Measurements from ENCODE around the gene SLC35F3. TPM values are rescaled to one million over a fixed set of nuclear protein-coding genes. Genes with fewer than 3 reads are reported as not detected.

SLC35F3 gene
- polyA plus RNA-seq, 1 donor (not counting 4 experiments of a cell fraction or from before 2014, with no cell fraction given), result 13.8 TPM

DNA sequence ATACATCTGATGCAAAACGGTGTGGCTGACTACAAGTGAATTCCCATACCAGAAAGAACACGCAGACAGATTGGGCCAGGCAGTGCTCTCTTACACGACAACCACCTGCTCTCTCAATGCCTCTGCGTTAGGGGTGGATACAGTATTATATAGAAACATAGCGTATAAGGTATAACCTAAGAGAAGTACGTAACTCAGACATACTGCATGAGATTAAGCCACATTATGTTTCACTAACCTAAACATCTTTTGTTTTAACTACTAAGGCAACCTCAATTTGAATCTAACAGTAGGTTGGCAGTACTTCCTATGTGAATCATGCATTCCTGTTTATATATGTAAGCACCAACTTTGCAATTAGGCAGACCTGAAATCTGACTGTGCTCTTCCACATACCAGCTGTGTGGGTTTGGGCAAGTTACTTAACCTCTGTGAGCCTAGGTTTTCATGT, 410.6 kb downstream of the SLC35F3 start:
- no peaks in the 10 kb centered on the region for H3K79me2 ChIP-seq (ENCODE audit: control insufficient read depth, insufficient read depth, low read length)
- no peaks in the 10 kb centered on the region for H3K27me3 ChIP-seq (ENCODE audit: control insufficient read depth, extremely low read depth, insufficient read depth, low read length)
- peak overlapping the region in 1 of 3 experiments; percentile 23 for H3K4me3 ChIP-seq (ENCODE audit: control insufficient read depth in 2 of 3, extremely low read depth in 1 of 3, insufficient read depth in 2 of 3, low read depth in 1 of 3, low read length in 3 of 3)
- H3K27ac ChIP-seq (ENCODE audit: control insufficient read depth, insufficient read depth, low read length), result peak overlapping the region; percentile 86
- no peaks in the 10 kb centered on the region for H4K20me1 ChIP-seq (ENCODE audit: control insufficient read depth, extremely low read depth, insufficient read depth, low read length)
- DNase-seq (ENCODE audit: low read depth, low spot score) (peak; percentile 82), FAIRE-seq (peak; percentile 86)
- H3K4me2 ChIP-seq (ENCODE audit: control insufficient read depth, extremely low read depth, insufficient read depth, low read depth, low read length), result peak overlapping the region; percentile 74
- H3K9ac ChIP-seq (ENCODE audit: control insufficient read depth, extremely low read depth, insufficient read depth, low read length), result peak overlapping the region; percentile 45
- H3K9me1 ChIP-seq (ENCODE audit: control insufficient read depth, extremely low read depth, insufficient read depth, low read length), result no peaks in the 10 kb centered on the region
- peaks cover 50% of the 10 kb centered on the region for H3K4me1 ChIP-seq (ENCODE audit: control insufficient read depth, extremely low read depth, insufficient read depth, low read length)
- dilution Hi-C loops (cut with MboI; ENCODE audit: extremely low pct_ligation_motif_present, low sequenced_read_pairs), result no loop called here
- TF ChIP-seq EZH2 (IDR thresholded peaks at IDR 0.05; ENCODE audit: low read length) (no peak), CTCF (optimal IDR thresholded peaks at IDR 0.05 in 1 of 3, IDR thresholded peaks at IDR 0.05 in 1 of 3, conservative IDR thresholded peaks at IDR 0.05 in 1 of 3; ENCODE audit: extremely low read depth in 1 of 3, insufficient read depth in 2 of 3, low read length in 3 of 3) (no peak)
- H3K9me3 ChIP-seq (ENCODE audit: control insufficient read depth, low read depth, low read length), result no peaks in the 10 kb centered on the region
- H3K36me3 ChIP-seq (ENCODE audit: control insufficient read depth in 2 of 2, extremely low read depth in 1 of 2, insufficient read depth in 2 of 2, low read length in 2 of 2), result no peaks in the 10 kb centered on the region
- H2AFZ ChIP-seq (ENCODE audit: control insufficient read depth, low read length), result no peak overlapping the region

DNA sequence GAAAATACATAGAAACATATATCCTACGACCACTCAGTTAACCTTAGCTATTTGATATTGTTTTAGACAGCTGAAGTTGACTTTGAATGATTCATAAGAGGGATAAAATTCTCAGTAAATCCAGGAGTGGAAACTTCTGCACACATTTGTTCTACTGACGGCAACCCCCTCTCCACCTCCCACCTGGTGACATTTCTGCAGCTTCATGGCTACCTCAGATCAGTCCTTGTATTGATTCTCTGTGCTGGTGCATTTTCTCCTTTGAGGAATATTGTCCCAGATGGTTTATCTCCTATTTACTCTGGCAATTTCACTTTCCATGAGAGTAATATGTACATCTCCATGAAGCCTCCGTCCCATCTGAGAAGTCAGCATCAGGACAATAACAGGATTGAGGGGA, 411.1 kb downstream of the SLC35F3 start:
- no peaks in the 10 kb centered on the region for H3K9me1 ChIP-seq (ENCODE audit: control insufficient read depth, extremely low read depth, insufficient read depth, low read length)
- H4K20me1 ChIP-seq (ENCODE audit: control insufficient read depth, extremely low read depth, insufficient read depth, low read length), result no peaks in the 10 kb centered on the region
- no peak overlapping the region for H2AFZ ChIP-seq (ENCODE audit: control insufficient read depth, low read length)
- no peak overlapping the region for H3K4me3 ChIP-seq (ENCODE audit: control insufficient read depth in 2 of 3, extremely low read depth in 1 of 3, insufficient read depth in 2 of 3, low read depth in 1 of 3, low read length in 3 of 3)
- TF ChIP-seq CTCF (optimal IDR thresholded peaks at IDR 0.05 in 1 of 3, IDR thresholded peaks at IDR 0.05 in 1 of 3, conservative IDR thresholded peaks at IDR 0.05 in 1 of 3; ENCODE audit: extremely low read depth in 1 of 3, insufficient read depth in 2 of 3, low read length in 3 of 3) (no peak), EZH2 (IDR thresholded peaks at IDR 0.05; ENCODE audit: low read length) (no peak)
- DNase-seq (ENCODE audit: low read depth, low spot score), result no peak
- no peak for FAIRE-seq
- dilution Hi-C loops (cut with MboI; ENCODE audit: extremely low pct_ligation_motif_present, low sequenced_read_pairs), result no loop called here
- no peaks in the 10 kb centered on the region for H3K9me3 ChIP-seq (ENCODE audit: control insufficient read depth, low read depth, low read length)
- no peaks in the 10 kb centered on the region for H3K27me3 ChIP-seq (ENCODE audit: control insufficient read depth, extremely low read depth, insufficient read depth, low read length)
- H3K79me2 ChIP-seq (ENCODE audit: control insufficient read depth, insufficient read depth, low read length), result no peaks in the 10 kb centered on the region
- H3K36me3 ChIP-seq (ENCODE audit: control insufficient read depth in 2 of 2, extremely low read depth in 1 of 2, insufficient read depth in 2 of 2, low read length in 2 of 2), result no peaks in the 10 kb centered on the region
- H3K27ac ChIP-seq (ENCODE audit: control insufficient read depth, insufficient read depth, low read length), result peak overlapping the region; percentile 86
- H3K4me1 ChIP-seq (ENCODE audit: control insufficient read depth, extremely low read depth, insufficient read depth, low read length), result peaks cover 50% of the 10 kb centered on the region
- peak overlapping the region; percentile 74 for H3K4me2 ChIP-seq (ENCODE audit: control insufficient read depth, extremely low read depth, insufficient read depth, low read depth, low read length)
- H3K9ac ChIP-seq (ENCODE audit: control insufficient read depth, extremely low read depth, insufficient read depth, low read length), result peak overlapping the region; percentile 23
